A549 (cell line): ENCODE results near the gene CCDC171. TPM values are rescaled to one million over a fixed set of nuclear protein-coding genes. Genes with fewer than 3 reads are reported as not detected.

Experiments
- ATAC-seq, 2 experiments: fragments of 200-7000 bp in 1 of 2; fragments of >200 bp in 1 of 2; cut with Nextera tagmentation in 1 of 2; cut with Tn5 transposase in 1 of 2; 3 replicates each; pipeline versions ENCODE4 v1.8.0 to v1.9.1; 2018 to 2020; ENCODE audit warnings: mild to moderate bottlenecking in 1 of 2, moderate library complexity in 1 of 2
- CTCF ChIA-PET: fragments of 300-600 bp; sonication (Branson Sonifier 250); formaldehyde crosslinking; extraction: SDS; loops from one replicate; lab custom pipeline; 2021; ENCODE audit warnings: antibody characterized with exemption, inconsistent platforms; lab: Yijun Ruan, JAX
- POLR2A ChIA-PET: fragments of 350-600 bp; formaldehyde crosslinking; extraction: SDS; loops from one replicate; lab custom pipeline; 2021; ENCODE audit warnings: antibody characterized with exemption, inconsistent platforms; lab: Yijun Ruan, JAX
- DNase-seq, 2 experiments: peaks; one replicate each; pipeline versions ENCODE4 v3.0.0 to v3.0.0-alpha.2; 2011 to 2016; ENCODE audit warnings: low read depth in 1 of 2, low spot score in 1 of 2
- FAIRE-seq: peaks from 2 replicates; lab custom pipeline; 2011; peaks lifted over from hg19 to GRCh38; lab: Jason Lieb, UNC
- H3K27ac ChIP-seq, 2 experiments: fragments of >200 bp; sonication (Bioruptor Twin); formaldehyde crosslinking; 3 replicates each; pipeline ENCODE4 v1.5.1; 2016 to 2017
- H3K4me1 ChIP-seq: fragments of >200 bp; sonication (Bioruptor Twin); formaldehyde crosslinking; 3 replicates; pipeline ENCODE4 v1.6.1; 2016
- H3K4me2 ChIP-seq: fragments of >200 bp; sonication (Bioruptor Twin); formaldehyde crosslinking; 3 replicates; pipeline ENCODE4 v1.6.1; 2016
- H3K4me3 ChIP-seq: fragments of >200 bp; sonication (Bioruptor Twin); formaldehyde crosslinking; 3 replicates; pipeline ENCODE4 v1.5.1; 2016
- H3K9me3 ChIP-seq: fragments of >200 bp; sonication (Bioruptor Twin); formaldehyde crosslinking; 3 replicates; pipeline ENCODE4 v1.6.1; 2016
- ATOH8 ChIP-seq: fragments of 250-450 bp; sonication (Bioruptor Pico); IDR thresholded peaks from 2 replicates; pipeline ENCODE4 v1.5.0; 2020; ENCODE audit warnings: low read depth, mild to moderate bottlenecking, moderate library complexity
- BHLHE40 ChIP-seq: IDR thresholded peaks from 2 replicates; pipeline ENCODE4 v1.6.1; 2012; ENCODE audit warnings: low read depth, low read length, inconsistent platforms
- CBX2 ChIP-seq: fragments of 200-600 bp; sonication (generic); IDR thresholded peaks from 2 replicates; pipeline ENCODE4 v1.6.1; 2016; ENCODE audit warnings: low read depth, mild to moderate bottlenecking, borderline replicate concordance
- CBX8 ChIP-seq: fragments of 200-600 bp; sonication (generic); IDR thresholded peaks from 2 replicates; pipeline ENCODE4 v1.6.1; 2016
- CHD2 ChIP-seq: fragments of 150-350 bp; IDR thresholded peaks from 2 replicates; pipeline ENCODE4 v1.6.1; 2014; ENCODE audit warnings: low read length; ENCODE audit not compliant: partially characterized antibody
- CTCF ChIP-seq: fragments of >200 bp; sonication (Bioruptor Twin); formaldehyde crosslinking; IDR thresholded peaks from 3 replicates; pipeline ENCODE4 v1.5.1; 2016
- ELK1 ChIP-seq: fragments of 150-350 bp; IDR thresholded peaks from 2 replicates; pipeline ENCODE4 v1.6.1; 2014; ENCODE audit warnings: low read depth, mild to moderate bottlenecking, low read length
- EP300 ChIP-seq, 2 experiments: fragments of >200 bp; sonication (Bioruptor Twin); formaldehyde crosslinking; IDR thresholded peaks; 2 replicates in 1 of 2; 3 replicates in 1 of 2; pipeline ENCODE4 v1.6.1; 2016 to 2017
- ESRRA ChIP-seq: fragments of 150-350 bp; IDR thresholded peaks from 2 replicates; pipeline ENCODE4 v1.6.1; 2014; ENCODE audit warnings: mild to moderate bottlenecking, low read length, borderline replicate concordance
- FOSB ChIP-seq: fragments of 250-450 bp; sonication (Bioruptor Pico); IDR thresholded peaks from 2 replicates; pipeline ENCODE4 v1.5.0; 2020; ENCODE audit warnings: mild to moderate bottlenecking, moderate library complexity
- GATA3 ChIP-seq: IDR thresholded peaks from 2 replicates; pipeline ENCODE4 v1.6.1; 2012; ENCODE audit warnings: borderline replicate concordance
- HEYL ChIP-seq: fragments of 250-450 bp; sonication (Bioruptor Pico); IDR thresholded peaks from 2 replicates; pipeline ENCODE4 v1.8.0; 2021; ENCODE audit warnings: mild to moderate bottlenecking, moderate library complexity
- JUN ChIP-seq, 2 experiments: fragments of >200 bp; sonication (Bioruptor Twin); formaldehyde crosslinking; IDR thresholded peaks; 2 replicates in 1 of 2; 3 replicates in 1 of 2; pipeline ENCODE4 v1.6.1; 2016 to 2017
- KDM1A ChIP-seq: fragments of 200-600 bp; sonication (generic); IDR thresholded peaks from 2 replicates; pipeline ENCODE4 v1.6.1; 2016; ENCODE audit warnings: low read depth, mild to moderate bottlenecking
- MAFK ChIP-seq: fragments of 450-650 bp; IDR thresholded peaks from 2 replicates; pipeline ENCODE4 v1.6.1; 2014; ENCODE audit not compliant: partially characterized antibody
- MAZ ChIP-seq: fragments of 150-350 bp; IDR thresholded peaks from 2 replicates; pipeline ENCODE4 v1.6.1; 2014; ENCODE audit warnings: antibody characterized with exemption, low read depth, low read length, borderline replicate concordance
- MYC ChIP-seq: IDR thresholded peaks from 2 replicates; pipeline ENCODE4 v1.6.1; 2012; ENCODE audit warnings: mild to moderate bottlenecking, inconsistent platforms, low read length, improper control_type of control experiment, borderline replicate concordance
- PHF8 ChIP-seq: fragments of 200-600 bp; sonication (generic); IDR thresholded peaks from 2 replicates; pipeline ENCODE4 v1.6.1; 2016; ENCODE audit warnings: low read depth, mild to moderate bottlenecking, antibody characterized with exemption, moderate library complexity, borderline replicate concordance
- POLR2AphosphoS2 ChIP-seq: conservative IDR thresholded peaks from 2 replicates; pipeline ENCODE4 v1.6.1; 2012; ENCODE audit warnings: low read length, improper control_type of control experiment, inconsistent platforms
- RAD21 ChIP-seq, 2 experiments: fragments of >200 bp in 1 of 2; sonication (Bioruptor Twin) in 1 of 2; formaldehyde crosslinking in 1 of 2; IDR thresholded peaks in 1 of 2; conservative IDR thresholded peaks in 1 of 2; 2 replicates in 1 of 2; 3 replicates in 1 of 2; pipeline ENCODE4 v1.6.1; 2012 to 2018; ENCODE audit warnings: inconsistent platforms in 1 of 2
- RARB ChIP-seq: fragments of 250-450 bp; sonication (Bioruptor Pico); IDR thresholded peaks from 2 replicates; pipeline ENCODE4 v1.8.0; 2021; ENCODE audit warnings: mild to moderate bottlenecking, moderate library complexity
- REST ChIP-seq: fragments of 200-600 bp; sonication (generic); IDR thresholded peaks from 2 replicates; pipeline ENCODE4 v1.6.1; 2016; ENCODE audit warnings: antibody characterized with exemption, mild to moderate bottlenecking, moderate library complexity
- ZFP36 ChIP-seq: fragments of 450-650 bp; IDR thresholded peaks from 2 replicates; pipeline ENCODE4 v1.6.1; 2014; ENCODE audit warnings: borderline replicate concordance; ENCODE audit not compliant: partially characterized antibody
- ZNF302 ChIP-seq: fragments of 250-450 bp; sonication (Bioruptor Pico); IDR thresholded peaks from 2 replicates; pipeline ENCODE4 v1.9.0; 2021; ENCODE audit warnings: inconsistent platforms, mild to moderate bottlenecking, moderate library complexity
- WGBS: methylation state at CpG from one replicate; pipeline ENCODE4 v1.1.6; 2017; ENCODE audit errors: missing lambda C conversion rate; 5-methylcytosine and 5-hydroxymethylcytosine counted together
- polyA plus RNA-seq, 4 experiments: library from polyadenylated mRNA; depleted of rRNA in 3 of 4; stranded (reverse); fragments of >200 nt; fragmentation: RNase III in 1 of 4; extraction: RNeasy Plus Mini Kit Qiagen cat#74134 plus additional on column Dnase treatment in 1 of 4; gene quantifications; 2 replicates in 3 of 4; 3 replicates in 1 of 4; pipeline ENCODE4 v1.2.3, GENCODE V29; 2011 to 2017
- TF ChIP-seq, protein P1 (sequence below): fragments of 450-650 bp; IDR thresholded peaks from 2 replicates; pipeline ENCODE4 v1.6.1; 2014; ENCODE audit warnings: antibody characterized with exemption

Gene CCDC171
- polyA plus RNA-seq, 2 of the 4 experiments (the other 2 are of a cell fraction), result 0.88 to 1.3 TPM

DNA sequence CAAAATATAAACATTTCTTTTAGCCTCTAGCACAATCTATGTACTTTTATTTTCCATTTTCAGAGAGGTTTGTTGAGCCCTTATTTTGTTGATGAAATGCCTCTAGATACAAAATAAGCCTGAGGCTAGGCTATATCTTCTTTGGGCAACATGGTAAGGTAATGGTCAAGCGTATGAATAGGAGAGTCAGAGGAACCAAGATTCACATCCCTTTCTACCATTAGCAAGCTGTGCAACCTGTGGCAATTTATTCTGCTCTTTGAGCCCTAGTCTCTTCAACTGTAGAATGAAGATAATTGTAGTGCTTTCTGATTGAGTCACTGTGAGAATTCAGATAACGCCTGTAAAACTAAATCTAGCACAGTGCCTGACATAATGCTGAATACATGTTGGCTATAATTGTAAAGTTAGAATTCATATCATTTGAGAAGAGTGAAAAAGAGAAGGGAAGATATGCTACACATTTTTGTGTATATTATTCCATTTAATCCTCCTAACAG is 412.5 kb downstream of the CCDC171 start:
- ChIA-PET POLR2A (no interaction called here), CTCF (interaction anchor here (1.3 to 2.1 kb wide), 2 partner anchors 10 to 34 kb away, joined by 3 to 4 read pairs; no protein-coding TSS in a partner anchor)
- DNase-seq (no peak), ATAC-seq (no peak), FAIRE-seq (peak; percentile 32)
- WGBS, result 81% methylated on average over 2 of the region's 2 CpGs
- Histone ChIP-seq H3K9me3 (no peaks in the 10 kb centered on the region), H3K4me3 (no peak overlapping the region), H3K4me2 (no peak overlapping the region), H3K27ac (no peak overlapping the region), H3K4me1 (no peaks in the 10 kb centered on the region)
- TF ChIP-seq GATA3, result no peak
- no peak for TF ChIP-seq ELK1
- no peak for TF ChIP-seq REST
- no peak for TF ChIP-seq ESRRA
- no peak for TF ChIP-seq ZNF302 (CRISPR knock-in tag)
- TF ChIP-seq HEYL (CRISPR knock-in tag), result no peak
- no peak for TF ChIP-seq CBX2
- TF ChIP-seq CTCF, result no peak
- no peak for TF ChIP-seq MAZ
- TF ChIP-seq MAFK, result no peak
- TF ChIP-seq, protein P1, sequence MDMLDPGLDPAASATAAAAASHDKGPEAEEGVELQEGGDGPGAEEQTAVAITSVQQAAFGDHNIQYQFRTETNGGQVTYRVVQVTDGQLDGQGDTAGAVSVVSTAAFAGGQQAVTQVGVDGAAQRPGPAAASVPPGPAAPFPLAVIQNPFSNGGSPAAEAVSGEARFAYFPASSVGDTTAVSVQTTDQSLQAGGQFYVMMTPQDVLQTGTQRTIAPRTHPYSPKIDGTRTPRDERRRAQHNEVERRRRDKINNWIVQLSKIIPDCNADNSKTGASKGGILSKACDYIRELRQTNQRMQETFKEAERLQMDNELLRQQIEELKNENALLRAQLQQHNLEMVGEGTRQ, result no peak
- no peak for TF ChIP-seq BHLHE40
- TF ChIP-seq PHF8, result no peak
- TF ChIP-seq RARB, result no peak
- no peak for TF ChIP-seq CBX8
- no peak for TF ChIP-seq JUN (IDR thresholded peaks at IDR 0.05)
- TF ChIP-seq MYC, result no peak
- no peak for TF ChIP-seq EP300 (IDR thresholded peaks at IDR 0.05)

GRCh38 chr9:15966471-15966870 is 413.6 kb downstream of the CCDC171 start:
- FAIRE-seq, result no peak

More at GRCh38 chr9:15966471-15966870, 413.6 kb downstream of the CCDC171 start:
- ChIA-PET CTCF (interaction anchor here (1.2 to 2.1 kb wide), 2 partner anchors 11 to 46 kb away, joined by 3 to 4 read pairs; no protein-coding TSS in a partner anchor), POLR2A (no interaction called here)
- no peaks in the 10 kb centered on the region for H3K9me3 ChIP-seq
- H3K4me3 ChIP-seq, result no peak overlapping the region
- DNase-seq (no peak), ATAC-seq (no peak)
- H3K27ac ChIP-seq, result no peak overlapping the region
- 43% methylated on average over 1 of the region's 1 CpG for WGBS
- no peaks in the 10 kb centered on the region for H3K4me1 ChIP-seq
- TF ChIP-seq FOSB (CRISPR knock-in tag) (no peak), KDM1A (no peak), HEYL (CRISPR knock-in tag) (no peak), CHD2 (no peak), RARB (no peak), GATA3 (no peak), POLR2AphosphoS2 (no peak), ATOH8 (no peak), ZFP36 (no peak), RAD21 (conservative IDR thresholded peaks at IDR 0.05 in 1 of 2, IDR thresholded peaks at IDR 0.05 in 1 of 2) (no peak), MAFK (no peak)
- no peak overlapping the region for H3K4me2 ChIP-seq
